ENCODE data around the gene JOSD2.
A peak's percentile ranks its signal among the peaks of the same experiment; 100 is the strongest.

The JOSD2 gene

GRCh38 chr19:50511069-50511822 lies at the start of gene JOSD2:
JOSD2 (minus strand) TSS chr19:50511191; CDS start chr19:50510431, 760 bp downstream.
- DNase-seq, result peak; percentile 98

DNA sequence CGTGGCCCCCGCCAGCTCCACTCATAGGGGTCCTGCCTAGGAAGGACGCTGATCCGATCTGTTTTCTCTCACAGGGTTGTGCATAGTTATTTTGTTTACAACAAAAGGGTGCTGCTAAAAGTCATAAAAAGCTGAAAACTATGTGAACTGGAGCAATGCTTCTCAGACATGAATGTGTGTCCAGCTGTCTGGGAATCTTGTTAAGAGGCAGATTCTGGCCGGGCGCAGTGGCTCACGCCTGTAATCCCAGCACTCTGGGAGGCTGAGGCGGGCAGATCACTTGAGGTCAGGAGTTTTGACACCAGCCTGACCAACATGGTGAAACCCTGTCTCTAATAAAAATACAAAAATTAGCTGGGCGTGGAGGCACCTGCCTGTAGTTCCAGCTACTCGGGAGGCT lies 48.6 kb upstream of the JOSD2 start:
- DNase-seq, result no peak

GRCh38 chr19:50558449-50558848 lies 47.5 kb upstream of the JOSD2 start:
- no peak for DNase-seq

DNA sequence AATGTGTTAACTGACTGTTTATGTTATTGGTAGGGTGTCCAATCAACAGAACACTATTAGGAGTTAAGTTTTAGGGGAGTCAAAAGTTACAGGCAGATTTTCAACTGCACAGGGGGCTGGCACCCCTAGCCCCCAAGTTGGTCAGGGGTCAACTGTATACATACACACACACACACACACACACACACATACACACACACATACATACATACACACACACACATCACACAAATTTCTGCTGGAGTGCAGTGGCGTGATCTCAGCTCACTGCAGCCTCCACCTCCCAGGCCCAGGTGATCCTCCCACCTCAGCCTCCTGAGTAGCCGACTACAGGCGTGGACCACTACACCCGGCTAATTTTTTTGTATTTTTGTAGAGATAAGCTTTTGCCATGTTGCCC lies 47.0 kb upstream of the JOSD2 start:
- no peak for DNase-seq

DNA sequence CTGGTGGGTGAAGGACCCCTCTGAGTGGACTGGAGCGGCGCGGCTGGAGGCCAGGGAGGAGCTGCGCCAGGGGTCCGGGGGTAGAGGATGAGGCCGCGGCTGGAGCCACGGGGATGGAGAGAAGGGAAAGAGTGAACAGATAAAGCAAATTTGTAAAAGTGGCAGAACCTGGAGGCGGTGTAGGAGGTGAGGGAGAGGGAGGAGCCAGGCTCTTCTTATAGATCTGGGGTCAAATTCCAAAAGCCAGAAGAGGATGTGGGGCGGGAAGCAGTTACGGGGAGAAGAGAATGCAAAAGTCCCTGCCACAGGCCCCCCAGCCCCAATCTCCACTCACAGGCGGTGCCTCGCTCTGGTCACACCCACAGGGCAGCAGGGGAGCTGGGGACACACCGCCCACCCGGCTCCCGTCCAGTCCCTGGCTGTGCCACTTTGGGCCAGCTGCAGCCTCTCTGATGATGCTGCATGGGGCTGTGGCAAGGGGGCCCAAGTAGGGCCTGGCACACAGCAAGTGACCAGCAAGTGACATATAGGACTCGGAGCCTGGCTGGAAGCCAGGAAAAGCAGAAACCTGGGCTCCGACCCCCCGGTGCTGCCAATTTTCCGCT lies 46.1 kb upstream of the JOSD2 start:
- no peak for DNase-seq

DNA sequence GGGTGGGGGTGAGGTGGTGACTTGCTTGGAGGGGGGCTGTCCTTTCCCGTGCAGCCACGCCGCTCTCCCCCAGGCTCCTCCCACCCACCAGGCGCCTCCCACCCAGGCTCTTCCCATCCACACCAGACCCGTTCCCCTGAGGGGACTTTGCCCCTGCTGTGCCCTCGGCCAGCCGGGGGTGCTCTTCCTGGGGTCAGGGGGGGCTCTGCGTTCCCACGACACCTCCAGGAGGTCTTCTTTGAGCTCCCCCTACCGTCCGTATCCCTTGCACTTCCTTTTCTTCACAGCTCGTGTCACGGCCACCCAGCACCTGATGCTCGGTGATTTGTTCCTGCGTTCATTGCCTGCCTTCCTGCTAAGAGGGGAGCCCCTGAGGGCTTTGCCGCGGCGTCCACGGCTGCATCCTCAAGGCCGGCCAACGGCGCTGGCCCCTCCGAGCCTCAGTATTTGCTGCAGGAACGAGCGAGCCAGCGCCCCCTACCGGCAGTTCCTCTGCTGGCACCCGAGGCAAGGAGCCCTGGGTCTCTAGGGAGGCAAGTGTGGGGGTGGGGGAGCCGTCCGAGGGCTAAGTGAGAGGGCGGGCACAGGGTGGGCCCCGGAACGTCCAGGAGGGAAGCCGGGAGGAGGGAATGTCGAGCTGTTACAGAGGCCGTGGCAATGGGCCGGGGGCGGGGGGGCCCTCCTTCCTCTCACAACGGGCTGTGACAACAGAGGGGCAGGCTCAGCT lies 45.5 kb upstream of the JOSD2 start:
- DNase-seq, result peak; percentile 66 to 68

DNA sequence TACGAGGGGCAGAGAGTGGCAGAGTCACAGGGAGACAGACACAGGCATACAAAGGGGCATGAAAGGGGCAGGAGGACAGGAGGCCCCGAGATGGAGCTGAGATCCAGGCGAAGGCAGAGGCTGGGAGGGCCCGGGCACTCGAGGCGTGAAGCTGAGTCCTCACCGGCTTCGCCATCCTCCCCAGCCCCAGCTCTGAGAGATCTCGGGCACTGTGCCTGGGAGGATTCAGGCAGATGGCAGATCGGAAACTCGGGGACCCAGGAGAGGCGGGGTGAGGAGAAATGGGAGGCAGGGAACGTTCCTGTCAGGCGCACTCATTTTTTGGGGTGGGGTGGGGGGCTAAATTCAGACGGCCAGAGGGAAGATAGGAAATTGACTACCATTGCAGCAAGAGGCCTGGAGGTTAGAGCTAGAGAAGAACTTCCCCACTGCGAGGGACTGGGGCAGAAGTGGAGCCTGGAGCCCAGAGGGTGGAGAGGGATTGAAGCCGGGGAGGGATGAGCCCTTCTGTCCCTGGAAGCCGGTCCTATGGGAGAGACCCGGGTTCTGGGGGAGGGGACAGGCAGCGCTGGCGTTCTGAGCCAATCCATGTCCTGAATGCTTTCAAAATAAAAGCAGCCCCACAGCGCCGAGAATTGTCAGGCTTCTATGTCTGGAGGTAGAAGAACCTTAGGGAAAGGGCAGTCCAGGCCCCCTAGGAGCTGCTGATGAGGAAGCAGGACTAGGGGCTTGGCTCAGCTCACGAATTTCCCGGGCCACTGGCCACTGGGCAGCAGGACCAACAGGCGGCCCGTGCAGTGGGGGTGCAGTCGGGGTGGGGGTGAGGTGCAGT lies 44.7 kb upstream of the JOSD2 start:
- no peak for DNase-seq

GRCh38 chr19:50555033-50555432 lies 44.0 kb upstream of the JOSD2 start:
- DNase-seq, result no peak

GRCh38 chr19:50554212-50554611 lies 43.2 kb upstream of the JOSD2 start:
- no peak for DNase-seq

GRCh38 chr19:50553134-50553703 lies 42.2 kb upstream of the JOSD2 start:
- no peak for DNase-seq

DNA sequence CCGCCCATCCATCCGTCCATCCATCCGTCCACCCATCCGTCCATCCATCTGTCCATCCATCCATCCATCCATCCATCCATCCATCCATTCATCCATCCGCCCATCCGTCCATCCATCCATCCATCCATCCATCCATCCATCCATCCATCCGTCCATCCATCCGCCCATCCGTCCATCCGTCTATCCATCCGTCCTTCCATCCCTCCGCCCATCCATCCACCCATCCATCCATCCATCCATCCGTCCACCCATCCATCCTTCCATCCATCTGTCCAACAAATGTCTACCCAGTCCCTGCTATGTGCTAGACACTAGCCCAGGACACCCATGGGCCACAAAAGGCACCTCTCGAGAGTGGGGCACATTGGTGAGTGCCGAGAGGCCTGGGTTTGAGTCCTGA lies 41.5 kb upstream of the JOSD2 start:
- no peak for DNase-seq

GRCh38 chr19:50551715-50552187 lies 40.8 kb upstream of the JOSD2 start:
- no peak for DNase-seq

GRCh38 chr19:50551034-50551714 lies 40.2 kb upstream of the JOSD2 start:
- DNase-seq, result no peak

GRCh38 chr19:50550594-50550966 lies 39.6 kb upstream of the JOSD2 start:
- no peak for DNase-seq

DNA sequence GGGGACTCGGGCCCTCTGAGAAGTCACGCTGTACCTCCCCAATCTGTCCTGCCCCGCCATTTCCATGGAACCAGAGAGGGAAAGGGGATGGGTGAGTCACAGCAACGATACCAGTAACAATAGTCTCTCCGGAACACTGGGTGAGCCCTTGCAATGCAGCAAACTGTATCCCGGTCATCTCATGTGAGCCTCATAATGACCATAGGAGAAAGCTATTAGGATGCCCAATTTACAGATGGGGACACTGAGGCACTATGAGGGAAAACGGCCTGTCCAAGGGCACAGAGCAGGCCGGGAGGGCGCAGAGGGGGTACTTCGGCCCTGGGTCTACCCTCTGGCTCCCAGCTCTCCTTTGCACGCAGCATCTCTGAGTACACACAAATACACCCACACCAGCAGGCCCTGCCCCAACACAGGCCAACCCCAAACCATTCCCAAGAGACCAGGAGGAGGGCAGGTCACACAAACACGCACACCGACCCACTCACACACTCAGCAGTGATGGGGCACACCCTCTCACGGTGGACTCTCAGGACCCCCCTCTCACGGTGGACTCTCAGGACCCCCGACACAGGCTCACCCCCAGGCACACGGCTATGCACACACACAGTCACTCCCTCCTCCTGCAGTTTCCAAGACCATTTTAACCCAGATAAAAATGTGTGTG lies 39.1 kb upstream of the JOSD2 start:
- no peak for DNase-seq

- no peak for DNase-seq
Observed at GRCh38 chr19:50549059-50549926, 38.3 kb upstream of the JOSD2 start.

GRCh38 chr19:50548191-50549058 lies 37.4 kb upstream of the JOSD2 start:
- DNase-seq, result no peak

- no peak for DNase-seq
Observed at GRCh38 chr19:50547385-50548190, 36.6 kb upstream of the JOSD2 start.
